GM19324 (cell line): ENCODE results near the gene MRPS30.
"Not testable (repeated sequence)": the region's sequence is repeated elsewhere in the genome, so short reads cannot be mapped to it uniquely, and the experiment has no call there.

ENCODE experiments used
- ATAC-seq: cut with Tn5 transposase; IDR thresholded peaks from one replicate; pipeline ENCODE4 v1.9.1; 2021; ENCODE audit warnings: mild to moderate bottlenecking, moderate library complexity; ENCODE audit not compliant: unreplicated experiment, low FRiP score

MRPS30 gene

GRCh38 chr5:44809956-44810420, 1.2 kb downstream of the MRPS30 start:
- ATAC-seq: no peak

GRCh38 chr5:44814761-44815160, 6.0 kb downstream of the MRPS30 start:
- ATAC-seq: no peak

- no peak for ATAC-seq
Observed at GRCh38 chr5:44821164-44821563, 12.4 kb downstream of the MRPS30 start.

DNA sequence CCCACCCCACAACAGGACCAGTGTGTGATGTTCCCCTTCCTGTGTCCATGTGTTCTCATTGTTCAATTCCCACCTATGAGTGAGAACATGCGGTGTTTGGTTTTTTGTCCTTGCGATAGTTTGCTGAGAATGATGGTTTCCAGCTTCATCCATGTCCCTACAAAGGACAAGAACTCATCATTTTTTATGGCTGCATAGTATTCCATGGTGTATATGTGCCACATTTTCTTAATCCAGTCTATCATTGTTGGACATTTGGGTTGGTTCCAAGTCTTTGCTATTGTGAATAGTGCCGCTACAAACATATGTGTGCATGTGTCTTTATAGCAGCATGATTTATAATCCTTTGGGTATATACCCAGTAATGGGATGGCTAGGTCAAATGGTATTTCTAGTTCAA, 15.9 kb downstream of the MRPS30 start:
- ATAC-seq: not testable (repeated sequence)

GRCh38 chr5:44827681-44828080, 18.9 kb downstream of the MRPS30 start:
- no peak for ATAC-seq

DNA sequence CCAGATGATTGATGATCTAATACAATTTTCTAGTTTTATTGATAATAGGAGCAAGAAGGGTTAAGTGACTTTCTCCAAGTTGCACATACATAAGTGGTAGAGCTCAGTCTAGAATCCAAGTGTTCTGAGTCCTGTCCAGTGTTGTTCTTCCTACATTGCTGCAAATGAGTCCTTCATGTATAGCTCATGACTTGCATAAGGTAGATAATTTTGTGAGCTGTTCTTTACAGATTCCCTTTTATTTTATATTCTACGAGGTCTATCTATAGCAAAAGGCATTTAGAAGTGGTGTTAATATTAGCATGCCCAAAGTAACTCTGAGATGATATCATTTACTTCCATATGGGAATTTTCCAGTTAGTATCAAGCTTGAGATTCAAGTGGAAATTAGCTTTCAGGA, 20.0 kb downstream of the MRPS30 start:
- no peak for ATAC-seq

- ATAC-seq: no peak
Observed at GRCh38 chr5:44830951-44831350, 22.2 kb downstream of the MRPS30 start.

DNA sequence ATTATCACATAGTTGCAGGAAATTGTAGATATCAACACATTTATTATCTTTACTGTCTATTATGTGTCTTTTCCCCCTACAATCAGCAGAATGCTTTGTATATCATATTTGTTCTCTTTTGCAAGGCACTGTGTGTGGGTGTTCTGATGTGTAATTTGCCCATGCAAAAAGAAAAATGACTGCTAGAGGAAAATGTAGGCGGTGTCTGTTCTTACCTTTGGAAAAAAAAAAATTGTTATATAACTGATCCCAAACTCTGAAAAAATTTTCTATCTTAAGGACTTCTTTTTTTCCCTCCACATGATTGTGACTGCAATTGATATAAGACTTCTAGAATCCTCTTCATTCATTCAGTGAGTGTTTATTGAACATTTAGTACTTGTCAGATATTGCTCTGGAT, 24.5 kb downstream of the MRPS30 start:
- ATAC-seq: no peak

- ATAC-seq: no peak
Observed at GRCh38 chr5:44835693-44836092, 26.9 kb downstream of the MRPS30 start.

GRCh38 chr5:44839018-44839681, 30.4 kb downstream of the MRPS30 start:
- ATAC-seq: no peak

DNA sequence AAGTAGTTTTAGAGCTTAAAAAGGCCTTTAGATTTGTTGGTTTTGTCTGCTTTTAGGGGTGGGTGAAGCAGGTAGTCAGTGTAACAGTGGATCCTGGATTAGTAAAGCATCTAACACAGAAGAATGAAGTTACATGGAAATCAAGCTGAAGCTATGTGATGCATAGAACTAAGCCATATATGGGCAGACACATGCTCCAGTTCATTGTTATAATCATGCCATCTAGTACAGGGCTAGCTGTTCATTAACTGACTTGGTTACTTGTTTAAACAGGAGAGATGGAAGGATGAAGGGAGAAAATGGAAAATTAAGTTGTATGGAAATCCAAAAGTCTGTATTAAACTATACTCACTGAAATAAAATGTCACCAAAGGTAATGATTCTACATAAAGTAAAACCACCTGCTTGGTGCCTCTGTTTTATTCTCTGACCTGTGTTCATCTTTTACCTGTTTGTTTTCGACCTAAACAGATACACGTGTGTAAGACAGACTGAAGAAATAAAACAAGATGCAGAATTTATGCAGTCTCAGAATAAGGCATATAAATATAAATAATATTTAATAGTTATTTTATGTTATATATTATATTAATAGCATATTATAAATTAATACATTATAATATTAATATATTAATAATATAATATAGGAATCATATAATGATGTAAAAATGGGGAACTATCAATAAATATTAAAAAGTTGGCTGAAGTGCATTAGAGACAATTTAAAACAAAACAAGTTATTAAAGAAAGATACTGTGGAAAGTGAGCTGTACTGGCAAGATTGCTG, 33.9 kb downstream of the MRPS30 start:
- no peak for ATAC-seq

GRCh38 chr5:44844744-44845143, 36.0 kb downstream of the MRPS30 start:
- no peak for ATAC-seq

DNA sequence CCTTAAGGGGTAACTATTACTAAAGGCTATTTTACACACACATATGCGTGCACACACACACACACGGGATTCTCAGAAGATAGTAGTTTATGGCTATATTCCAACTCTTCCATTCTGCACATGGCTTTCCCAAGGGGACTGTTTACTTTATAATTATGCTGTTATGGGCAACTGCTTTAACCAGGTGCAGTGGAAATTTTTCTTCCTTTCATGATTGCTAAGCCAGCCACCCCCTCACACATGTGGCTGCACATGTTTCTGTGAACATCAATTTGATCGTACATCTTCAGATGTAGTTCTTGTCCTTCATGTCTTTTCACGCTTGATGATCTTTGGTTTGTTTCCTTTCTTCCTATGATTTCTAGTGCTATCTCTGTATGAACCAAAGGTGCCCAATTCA, 37.0 kb downstream of the MRPS30 start:
- ATAC-seq: no peak

DNA sequence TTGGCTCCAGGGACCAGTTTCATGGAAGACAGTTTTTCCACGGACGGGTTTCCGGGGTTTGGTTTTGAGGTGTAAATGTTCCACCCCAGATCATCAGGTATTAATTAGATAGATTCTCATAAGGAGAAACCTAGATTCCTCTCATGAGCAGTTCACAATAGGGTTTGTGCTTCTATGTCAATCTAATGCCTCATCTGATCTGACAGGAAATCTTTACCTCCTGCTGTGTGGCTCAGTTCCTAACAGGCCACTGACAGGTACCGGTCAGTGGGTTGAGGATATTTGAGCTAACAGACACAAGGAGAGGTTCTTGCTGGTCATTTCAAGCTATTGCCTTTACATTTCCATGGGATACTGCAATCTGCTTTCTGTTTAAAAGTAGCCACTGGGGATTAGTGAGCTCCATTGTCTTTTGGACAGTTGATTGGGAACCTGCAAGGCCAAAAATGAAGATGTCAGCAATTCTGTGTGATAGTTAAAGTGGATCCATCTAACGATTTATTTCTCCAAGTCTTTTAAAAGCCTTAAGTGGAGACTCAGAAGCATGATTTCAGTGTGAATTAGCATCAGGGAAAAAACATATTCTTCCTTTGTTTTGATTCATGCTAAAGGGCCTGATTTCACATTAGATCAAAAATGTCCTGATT, 38.6 kb downstream of the MRPS30 start:
- ATAC-seq: no peak

DNA sequence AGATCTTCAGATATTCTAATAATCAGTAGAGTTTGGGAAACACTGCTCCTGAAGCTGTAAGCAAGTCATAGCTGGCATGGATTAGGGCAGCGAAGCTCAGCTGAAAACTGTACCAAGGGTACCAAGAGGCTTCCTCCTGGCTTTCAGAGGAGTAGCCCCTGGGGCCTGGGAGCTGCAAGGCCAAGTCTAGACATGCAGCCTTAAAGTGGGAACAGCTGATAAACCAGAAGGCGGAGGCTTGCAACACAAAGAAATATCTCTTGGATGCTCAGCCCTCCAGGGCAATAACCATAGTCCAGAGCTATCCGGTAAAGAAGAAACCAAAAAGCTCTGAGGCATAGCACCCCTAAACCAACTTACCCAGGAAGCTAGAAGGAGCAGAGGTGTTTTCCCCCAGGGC, 51.5 kb downstream of the MRPS30 start:
- ATAC-seq: no peak

DNA sequence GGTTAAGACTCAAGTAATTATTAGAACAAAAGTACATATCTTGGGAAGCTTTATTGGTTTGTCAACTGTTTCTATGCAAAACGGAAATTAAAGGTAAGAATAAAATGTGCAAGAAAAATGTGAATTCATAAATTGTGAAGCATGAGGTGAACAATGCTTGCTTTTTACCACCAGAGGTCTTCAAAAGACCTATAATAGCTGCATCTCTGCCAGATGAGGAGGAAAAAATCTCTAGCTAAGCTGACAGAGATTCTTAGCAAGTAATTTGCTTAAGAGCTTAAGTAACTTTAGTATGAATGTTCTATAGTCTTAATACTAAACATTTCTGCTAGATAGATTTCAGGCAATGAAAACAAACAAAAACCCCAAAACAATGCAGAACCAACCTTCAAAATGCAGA, 54.1 kb downstream of the MRPS30 start:
- peak; percentile 62 for ATAC-seq
